NCI-H748 treated with DMSO at 0.1 percent for 48 hours (cell line): ENCODE measurements around the gene ZNF841.
"Not testable (repeated sequence)": the region's sequence is repeated elsewhere in the genome, so short reads cannot be mapped to it uniquely, and the experiment has no call there.

Experiments used
- DNase-seq: peaks from one replicate; lab custom pipeline; 2025; lab: John Stamatoyannopoulos, UW

Gene ZNF841

GRCh38 chr19:52095172-52096014 lies at the start of gene ZNF841:
Gene ZNF841, minus strand, starts transcription at chr19:52095765. Its CDS starts 10,964 bp downstream, at chr19:52084801.
- peak; percentile 94 for DNase-seq

- no peak for DNase-seq
Measured at GRCh38 chr19:52142001-52142595, 46.5 kb upstream of the ZNF841 start.

- DNase-seq = no peak
Measured at GRCh38 chr19:52141203-52141602, 45.6 kb upstream of the ZNF841 start.

DNA sequence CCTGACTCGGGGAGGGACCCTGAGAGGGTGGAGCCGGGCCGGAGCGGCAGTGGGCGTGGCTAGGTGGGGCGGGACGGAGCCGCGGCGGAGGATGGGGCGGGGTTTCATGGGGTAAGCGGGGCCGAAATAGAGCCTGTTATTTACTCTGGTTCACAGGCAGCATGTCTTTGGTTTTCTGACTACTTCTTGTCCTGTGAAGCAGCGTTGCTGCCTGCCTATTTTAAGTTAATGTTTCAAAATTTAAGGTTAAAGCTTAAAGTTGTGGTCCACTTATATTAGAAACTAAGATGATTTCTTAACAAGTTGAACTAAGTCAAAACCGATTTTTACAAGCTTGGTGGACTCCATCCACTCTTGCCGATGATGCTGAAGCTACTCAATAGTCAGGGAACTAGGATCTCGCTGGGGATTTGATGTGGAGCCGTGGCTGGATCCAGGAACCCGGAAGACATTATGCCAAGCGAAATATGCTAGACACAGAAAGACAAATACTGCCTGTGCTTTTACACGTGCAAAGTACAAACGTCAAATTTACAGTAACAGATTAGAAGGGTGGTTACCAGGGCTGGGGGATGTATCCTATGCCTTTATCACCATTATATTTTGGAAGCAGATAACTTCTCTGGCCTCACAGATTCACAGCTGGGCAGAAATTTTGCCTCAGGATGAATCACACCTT lies 44.6 kb upstream of the ZNF841 start:
- peak; percentile 80 for DNase-seq

GRCh38 chr19:52139252-52140031 lies 43.9 kb upstream of the ZNF841 start, which contains the start of gene ZNF616:
Gene ZNF616, minus strand, starts transcription at chr19:52139938. Its CDS starts 9,426 bp downstream, at chr19:52130512.
- peak; percentile 93 for DNase-seq

GRCh38 chr19:52138983-52139251 lies 43.4 kb upstream of the ZNF841 start:
- DNase-seq = no peak

- peak; percentile 47 for DNase-seq
Measured at GRCh38 chr19:52138278-52138982, 42.9 kb upstream of the ZNF841 start.

DNA sequence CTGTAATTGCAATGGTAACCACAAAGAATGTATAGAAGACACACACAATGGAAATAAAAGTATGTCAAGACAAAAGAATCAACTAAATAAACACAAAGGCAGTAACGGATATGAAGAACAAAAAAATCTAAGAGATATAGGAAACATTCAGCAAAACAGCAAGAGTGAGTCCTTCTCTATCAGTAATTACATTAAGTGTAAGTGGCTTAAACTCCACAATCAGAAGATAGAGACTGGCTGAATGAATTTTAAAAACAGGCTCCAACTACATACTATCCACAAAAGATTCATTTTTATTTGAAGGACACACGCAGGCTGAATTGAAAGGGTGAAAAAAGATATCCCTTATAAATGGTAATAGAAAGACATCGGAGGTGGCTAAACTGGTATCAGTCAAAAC lies 24.7 kb upstream of the ZNF841 start:
- DNase-seq = no peak

DNA sequence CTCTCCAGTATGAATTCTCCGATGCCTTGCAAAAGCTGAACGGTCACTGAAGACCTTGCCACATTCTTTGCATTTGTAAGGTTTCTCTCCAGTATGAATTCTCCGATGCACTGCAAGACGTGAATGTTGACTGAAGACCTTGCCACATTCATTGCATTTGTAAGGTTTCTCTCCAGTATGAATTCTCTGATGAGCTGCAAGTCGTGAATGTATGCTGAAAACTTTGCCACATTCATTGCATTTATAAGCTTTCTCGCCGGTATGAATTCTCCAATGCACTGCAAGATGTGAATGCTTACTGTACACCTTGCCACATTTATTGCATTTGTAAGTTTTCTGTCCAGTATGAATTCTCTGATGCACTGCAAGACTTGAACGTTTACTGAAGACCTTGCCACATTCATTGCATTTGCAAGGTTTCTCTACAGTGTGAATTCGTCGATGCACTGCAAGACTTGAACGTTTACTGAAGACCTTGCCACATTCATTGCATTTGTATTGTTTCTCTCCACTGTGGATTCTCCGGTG lies 20.0 kb upstream of the ZNF841 start:
- DNase-seq = no peak

GRCh38 chr19:52114691-52115090 lies 19.1 kb upstream of the ZNF841 start:
- no peak for DNase-seq

- DNase-seq = no peak
Measured at GRCh38 chr19:52112624-52113023, 17.1 kb upstream of the ZNF841 start.

- no peak for DNase-seq
Measured at GRCh38 chr19:52110780-52111179, 15.2 kb upstream of the ZNF841 start.

GRCh38 chr19:52102782-52103181 lies 7.2 kb upstream of the ZNF841 start:
- DNase-seq = no peak

DNA sequence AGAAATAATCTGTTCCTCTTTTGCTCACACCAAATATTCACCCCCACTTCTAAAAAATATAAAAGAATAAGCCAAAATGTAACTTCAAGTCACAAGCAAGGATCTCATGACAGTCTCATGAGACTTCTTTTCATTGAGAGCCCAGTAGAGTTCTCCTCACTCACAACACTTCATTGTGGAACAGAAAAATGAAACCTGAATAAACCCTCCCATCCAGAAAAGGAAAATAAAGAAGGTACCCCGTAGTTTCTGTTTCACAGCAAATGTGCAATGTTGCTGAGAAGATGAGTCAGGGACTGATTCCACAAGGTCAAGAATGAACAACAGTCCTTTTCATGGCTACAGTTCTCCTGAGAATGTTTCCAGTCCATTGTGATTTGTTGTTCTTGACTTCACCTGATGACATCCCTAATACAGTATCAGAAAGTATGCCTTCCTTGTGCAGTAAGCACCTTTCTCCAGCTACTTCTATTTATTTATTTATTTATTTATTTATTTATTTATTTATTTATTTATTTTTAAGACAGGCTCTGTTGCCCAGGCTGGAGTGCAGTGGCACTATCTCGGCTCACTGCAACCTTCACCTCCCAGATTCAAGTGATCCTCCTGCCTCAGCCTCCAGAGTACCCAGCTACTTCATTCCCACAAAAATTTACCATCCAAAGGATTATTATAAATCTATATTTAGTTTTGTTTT lies 6.4 kb upstream of the ZNF841 start:
- DNase-seq = no peak

GRCh38 chr19:52099497-52100138 lies 4.1 kb upstream of the ZNF841 start:
- DNase-seq = no peak

DNA sequence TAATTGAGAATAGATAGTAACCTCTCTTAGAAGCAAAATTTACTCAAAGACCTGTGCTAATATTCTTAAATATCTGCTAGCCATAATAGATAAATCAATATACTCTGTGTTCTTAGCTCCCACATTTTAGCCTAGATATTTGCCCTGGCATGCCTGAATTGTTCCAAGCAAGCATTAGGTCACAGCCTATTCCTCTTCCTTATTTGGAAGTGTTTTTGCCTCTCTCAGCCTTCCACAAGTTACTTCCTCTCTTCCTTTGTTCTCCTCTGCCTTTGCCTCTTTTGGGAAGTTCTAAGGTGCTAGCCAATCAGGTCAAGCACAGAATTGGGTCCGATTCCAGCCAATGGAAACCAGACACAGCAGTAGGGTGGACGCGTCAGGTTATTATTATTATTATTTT lies 851 bp upstream of the ZNF841 start:
- not testable (repeated sequence) for DNase-seq

- no peak for DNase-seq
Measured at GRCh38 chr19:52094526-52095130, 937 bp downstream of the ZNF841 start.

- no peak for DNase-seq
Measured at GRCh38 chr19:52086481-52086880, 9.1 kb downstream of the ZNF841 start.

GRCh38 chr19:52070496-52070895 lies 25.1 kb downstream of the ZNF841 start:
- DNase-seq = no peak

DNA sequence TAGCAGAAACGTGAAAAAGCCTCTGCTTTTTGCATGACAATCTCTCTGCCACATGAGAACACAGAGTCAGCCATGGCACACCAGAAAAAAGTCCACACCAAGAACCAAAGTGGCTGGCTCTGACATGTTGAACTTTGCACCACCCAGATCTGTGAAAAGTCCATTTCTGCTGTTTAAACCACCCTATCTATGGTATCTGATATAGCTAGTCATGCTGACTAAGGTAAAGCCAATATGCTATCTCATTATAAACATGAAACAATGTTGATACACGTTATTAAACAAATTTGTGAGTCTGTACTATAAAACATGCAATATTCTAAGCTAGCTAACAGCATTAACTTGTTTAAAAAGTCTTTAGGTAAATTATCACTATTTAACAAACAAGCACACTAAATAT lies 25.9 kb downstream of the ZNF841 start:
- DNase-seq = no peak
